Ecto neural progenitor cell (in vitro differentiated cells): ENCODE measurements around the gene DNAJB1.
"Not testable (repeated sequence)": the region's sequence is repeated elsewhere in the genome, so short reads cannot be mapped to it uniquely, and the experiment has no call there.

Experiments used
- DNase-seq: peaks from one replicate; pipeline ENCODE4 v3.0.0-alpha.2; 2018; ENCODE audit warnings: low spot score

The DNAJB1 gene

DNA sequence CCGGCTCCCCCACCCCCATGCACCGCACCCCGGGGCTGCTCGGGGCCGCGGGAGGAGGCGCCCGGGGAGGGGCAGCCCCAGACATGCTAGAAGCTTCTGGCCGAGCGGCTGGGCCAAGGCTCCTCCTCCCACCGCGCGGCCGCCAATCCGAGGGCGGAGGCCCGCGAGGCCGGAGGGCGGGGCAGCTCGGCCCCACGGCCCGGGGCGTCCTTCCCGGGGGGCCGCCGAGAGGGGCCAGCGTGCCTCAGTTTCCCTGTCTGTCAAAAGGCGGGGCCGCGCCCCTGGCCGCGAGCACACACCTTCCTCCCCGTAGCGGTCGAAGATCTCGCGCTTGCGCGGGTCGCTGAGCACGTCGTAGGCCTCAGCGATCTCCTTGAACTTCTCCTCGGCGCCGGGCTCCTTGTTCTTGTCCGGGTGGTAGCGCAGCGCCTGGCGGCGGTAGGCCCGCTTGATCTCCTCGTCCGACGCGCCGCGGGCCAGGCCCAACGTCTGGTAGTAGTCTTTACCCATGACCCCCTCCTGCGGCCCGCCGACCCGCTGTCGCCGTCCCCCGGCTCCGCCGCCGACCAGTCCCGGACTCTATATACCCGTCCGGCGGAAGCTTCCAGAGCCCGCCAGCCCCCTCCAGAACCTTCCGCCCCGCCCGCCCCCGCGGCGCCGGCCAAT is at the start of gene DNAJB1:
Gene DNAJB1, minus strand, starts transcription at position 558 of the 666 bp plus-strand sequence. Its CDS starts 48 bp downstream, at position 510.
- no peak for DNase-seq

GRCh38 chr19:14567079-14567478 is 48.9 kb upstream of the DNAJB1 start:
- no peak for DNase-seq

DNA sequence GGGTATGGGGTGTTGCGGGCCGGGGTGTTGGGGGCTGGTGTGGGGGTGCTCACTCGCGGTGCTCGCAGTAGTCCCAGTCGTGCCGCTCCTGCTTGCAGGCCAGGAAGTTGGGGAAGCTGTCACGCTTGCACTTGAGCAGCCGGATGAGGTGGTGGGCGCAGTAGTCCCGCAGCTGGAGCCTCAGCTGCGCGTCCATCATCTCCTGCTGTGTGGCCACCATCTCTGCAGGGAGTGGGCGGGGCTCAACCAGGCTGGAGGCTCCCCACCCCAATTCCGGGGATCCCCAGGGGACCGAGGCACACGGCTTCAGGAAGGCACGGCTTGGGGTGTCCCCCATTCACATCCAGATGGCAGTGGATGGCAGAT is 48.5 kb upstream of the DNAJB1 start:
- DNase-seq, result no peak

DNA sequence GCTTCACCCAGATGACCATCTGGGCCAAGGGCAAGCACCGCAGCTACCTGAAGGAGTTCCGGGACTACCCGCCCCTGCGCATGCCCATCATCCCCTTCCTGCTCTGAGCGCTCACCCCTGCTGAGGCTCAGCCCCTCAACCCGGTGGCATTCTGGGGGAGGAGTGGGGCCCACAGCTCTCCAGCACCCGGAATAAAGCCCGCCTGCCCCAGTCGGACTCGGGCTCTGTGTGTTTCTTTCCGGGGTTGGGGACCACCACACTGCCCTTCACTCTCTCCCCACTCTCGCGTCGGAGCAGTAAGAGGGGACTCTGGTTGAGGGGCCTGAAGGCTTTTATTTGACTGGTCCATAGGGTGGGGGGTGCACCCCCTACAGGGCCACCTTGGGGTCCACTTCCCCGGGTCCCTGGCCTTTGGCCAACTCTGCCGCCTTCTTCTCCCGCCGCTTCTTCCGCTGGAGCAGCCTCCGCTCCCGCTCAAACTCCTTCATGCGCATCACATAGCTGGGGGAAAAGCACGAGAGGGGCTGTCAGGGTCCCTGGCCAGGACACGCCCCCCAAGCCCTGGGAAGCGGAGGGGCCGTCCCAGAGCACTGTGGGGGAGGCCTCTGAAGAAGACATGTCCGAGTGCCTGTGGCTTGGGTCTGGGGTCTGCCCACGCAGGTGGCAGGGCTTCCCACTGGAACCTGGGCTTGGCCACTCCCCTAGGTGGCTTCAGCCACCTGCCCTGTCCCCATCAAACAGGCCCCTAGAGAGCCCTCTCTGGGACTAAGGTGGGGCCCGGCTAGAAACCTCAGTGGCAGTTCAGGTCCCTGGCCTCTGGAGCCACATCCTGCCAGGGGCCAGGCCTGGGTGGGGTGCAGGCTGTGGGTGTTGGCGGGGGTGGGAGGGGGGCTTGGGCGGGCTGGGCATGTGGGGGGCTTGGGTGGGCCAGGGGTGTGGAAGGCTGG is 47.8 kb upstream of the DNAJB1 start:
- DNase-seq, result no peak

GRCh38 chr19:14565298-14565679 is 47.1 kb upstream of the DNAJB1 start:
- no peak for DNase-seq

GRCh38 chr19:14564652-14565297 is 46.6 kb upstream of the DNAJB1 start:
- DNase-seq, result not testable (repeated sequence)

DNA sequence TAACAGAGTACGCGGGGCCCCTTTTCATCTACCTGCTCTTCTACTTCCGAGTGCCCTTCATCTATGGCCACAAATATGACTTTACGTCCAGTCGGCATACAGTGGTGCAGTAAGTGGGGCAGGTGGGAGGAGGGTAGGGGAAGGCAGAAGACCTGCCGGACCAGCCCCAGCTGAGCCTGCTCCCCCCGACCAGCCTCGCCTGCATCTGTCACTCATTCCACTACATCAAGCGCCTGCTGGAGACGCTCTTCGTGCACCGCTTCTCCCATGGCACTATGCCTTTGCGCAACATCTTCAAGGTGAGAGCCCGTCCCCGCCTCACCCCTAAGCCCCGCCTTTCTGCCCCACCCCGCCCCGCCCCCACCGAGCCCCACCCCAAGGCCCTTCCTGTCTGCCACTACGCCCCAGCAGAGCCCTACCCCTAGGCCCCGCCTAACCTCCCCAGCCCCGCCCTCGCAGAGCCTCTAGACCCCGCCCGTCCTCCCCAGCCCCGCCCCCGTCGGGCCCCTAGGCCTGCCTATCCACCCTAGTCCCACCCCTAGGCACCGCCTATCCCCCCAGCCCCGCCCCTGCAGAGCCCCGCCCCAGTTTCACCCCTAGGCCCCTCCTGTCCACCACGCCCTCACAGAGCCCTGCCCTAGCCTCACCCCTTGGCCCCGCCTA is 45.9 kb upstream of the DNAJB1 start:
- peak; percentile 70 for DNase-seq

- no peak for DNase-seq
Observed at GRCh38 chr19:14563590-14563926, 45.4 kb upstream of the DNAJB1 start.

- no peak for DNase-seq
Observed at GRCh38 chr19:14562660-14563589, 44.7 kb upstream of the DNAJB1 start.

DNA sequence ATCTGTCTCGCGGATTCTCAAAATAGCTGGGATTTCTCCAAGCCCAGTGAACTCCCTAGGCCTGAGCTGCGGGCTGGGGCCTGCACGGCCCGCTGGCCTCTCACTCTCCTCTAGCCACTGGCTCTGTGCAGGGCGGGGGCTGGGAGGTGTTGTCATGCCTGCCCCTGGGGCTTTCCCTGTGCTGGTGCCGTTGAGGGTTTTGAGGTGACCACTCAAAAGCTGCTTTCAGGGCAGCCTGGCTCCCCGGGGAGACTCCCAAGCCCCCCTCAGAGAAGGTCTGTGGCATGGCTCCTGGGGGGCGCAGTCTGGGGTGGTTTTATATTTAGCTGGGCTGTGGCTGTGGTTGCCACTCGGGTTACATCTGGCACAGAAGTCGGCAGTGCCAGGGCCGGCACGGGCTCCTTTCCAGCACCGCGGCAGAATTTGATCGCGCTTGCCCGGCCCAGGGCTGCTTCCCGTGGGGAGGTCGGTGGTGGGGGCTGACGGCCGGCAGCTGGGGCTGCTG is 43.7 kb upstream of the DNAJB1 start:
- no peak for DNase-seq

DNA sequence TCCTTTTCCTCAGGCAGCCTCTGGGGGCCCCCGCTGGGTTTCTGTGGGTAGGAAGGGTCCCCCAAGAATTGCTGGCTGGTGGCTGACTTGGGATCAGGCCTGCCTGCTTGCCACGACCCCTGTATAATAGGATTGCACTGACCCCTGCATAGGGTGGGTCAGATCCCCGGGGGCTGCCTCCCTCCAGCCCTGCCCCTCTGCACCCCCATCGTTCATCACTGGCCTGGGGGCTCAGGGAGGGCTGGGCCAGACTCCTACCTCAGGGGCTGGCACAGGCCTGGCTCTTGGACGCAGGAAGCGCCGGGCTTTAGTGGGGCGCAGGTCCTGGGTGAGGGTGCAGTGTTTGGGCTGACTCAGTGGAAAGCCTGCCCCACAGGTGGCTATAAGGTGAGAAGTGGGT is 43.1 kb upstream of the DNAJB1 start:
- no peak for DNase-seq

- DNase-seq, result no peak
Observed at GRCh38 chr19:14560776-14561108, 42.5 kb upstream of the DNAJB1 start.

DNA sequence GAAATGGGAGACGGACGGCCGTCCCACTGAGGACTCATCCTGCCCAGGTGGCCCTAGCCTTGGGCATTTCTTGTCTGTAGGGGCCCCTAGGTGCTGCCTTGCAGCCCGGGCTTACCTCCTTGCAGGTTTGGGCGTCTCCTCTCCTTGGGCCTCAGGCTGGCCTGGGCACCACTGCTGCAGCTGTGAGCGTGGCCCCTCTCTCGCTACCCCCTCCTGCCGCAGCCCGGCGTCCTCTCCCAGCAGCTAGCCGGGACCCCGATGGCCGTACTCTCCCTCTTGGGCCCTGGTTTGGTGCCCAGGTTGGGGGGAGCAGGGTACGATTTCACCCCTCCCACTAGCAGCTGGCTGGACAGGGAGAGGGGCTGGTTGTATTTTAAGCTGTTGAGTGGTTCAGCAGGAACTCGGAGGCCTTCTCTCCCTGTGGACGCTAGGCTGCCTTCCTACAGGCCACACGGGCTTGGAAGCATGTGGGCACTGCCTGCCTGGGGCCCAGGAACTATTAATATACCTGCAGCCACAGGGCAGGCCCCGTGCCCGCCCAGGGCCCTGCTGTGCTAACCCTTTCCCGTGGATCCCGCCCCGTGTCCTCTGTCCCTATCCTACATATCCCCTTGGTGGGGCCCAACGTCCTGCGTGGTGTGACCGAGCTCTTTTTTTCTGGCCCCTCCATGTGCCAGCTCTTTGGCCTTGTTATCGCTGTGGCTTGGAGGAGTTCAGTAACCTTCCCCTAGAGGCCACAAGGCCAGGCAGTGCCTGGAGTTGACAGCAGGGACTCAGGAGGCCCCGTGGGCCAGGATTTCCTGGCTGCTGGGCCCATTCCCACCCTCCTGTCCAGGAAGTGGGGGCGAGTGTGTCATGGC is 41.9 kb upstream of the DNAJB1 start:
- DNase-seq, result no peak

GRCh38 chr19:14558370-14559066 is 40.3 kb upstream of the DNAJB1 start:
- DNase-seq, result no peak

- peak; percentile 88 for DNase-seq
Observed at GRCh38 chr19:14556662-14557188, 38.5 kb upstream of the DNAJB1 start.

GRCh38 chr19:14555918-14556661 is 37.9 kb upstream of the DNAJB1 start:
- DNase-seq, result no peak

GRCh38 chr19:14554382-14554812 is 36.2 kb upstream of the DNAJB1 start:
- no peak for DNase-seq

DNA sequence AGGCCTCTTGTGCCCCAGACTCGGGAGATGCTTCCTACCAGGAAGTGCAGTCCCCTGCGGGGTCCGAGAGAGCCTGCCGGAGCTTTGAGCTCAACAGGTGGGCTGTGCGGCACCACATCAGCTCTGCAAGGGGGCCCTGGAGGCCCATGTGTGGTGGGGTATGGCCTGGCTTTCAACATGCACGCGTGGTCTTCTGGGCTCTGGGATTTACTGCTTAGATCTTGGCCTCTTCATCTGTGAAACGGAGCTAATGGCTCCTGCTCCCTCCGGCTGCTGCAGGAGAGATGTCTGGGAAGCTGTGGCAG is 35.7 kb upstream of the DNAJB1 start:
- no peak for DNase-seq
